GM23338 (cell line): ENCODE measurements around the gene CYB5B. TPM values are rescaled to one million over a fixed set of nuclear protein-coding genes. Genes with fewer than 3 reads are reported as not detected.

Experiments
- ATAC-seq: fragments of 200-7000 bp; cut with Tn5 transposase; 3 replicates; pipeline ENCODE4 v1.9.1; 2020
- DNase-seq: peaks from one replicate; pipeline ENCODE4 v3.0.0-alpha.2; 2015; ENCODE audit warnings: low spot score
- H2AFZ ChIP-seq: fragments of 200-600 bp; sonication (generic); 2 replicates; pipeline ENCODE4 v1.8.0; 2016; ENCODE audit warnings: antibody characterized with exemption, mild to moderate bottlenecking, moderate library complexity
- H3F3A ChIP-seq: fragments of 200-600 bp; sonication (generic); replicated peaks from 2 replicates; pipeline ENCODE4 v1.8.0; 2017; ENCODE audit warnings: antibody characterized with exemption, mixed run types, low read depth
- H3K27ac ChIP-seq: fragments of 200-600 bp; sonication (generic); 2 replicates; pipeline ENCODE4 v1.6.1; 2016; ENCODE audit warnings: low read depth
- H3K27me3 ChIP-seq: fragments of 200-600 bp; sonication (generic); 2 replicates; pipeline ENCODE4 v1.8.0; 2016; ENCODE audit warnings: mild to moderate bottlenecking, mixed run types, moderate library complexity; ENCODE audit not compliant: insufficient read depth
- H3K36me3 ChIP-seq: fragments of 200-600 bp; sonication (generic); 2 replicates; pipeline ENCODE4 v1.8.0; 2016; ENCODE audit warnings: mild to moderate bottlenecking; ENCODE audit not compliant: insufficient read depth
- H3K4me1 ChIP-seq: fragments of 200-600 bp; sonication (generic); 2 replicates; pipeline ENCODE4 v1.8.0; 2016; ENCODE audit warnings: mild to moderate bottlenecking, moderate library complexity; ENCODE audit not compliant: insufficient read depth
- H3K4me2 ChIP-seq: fragments of 200-600 bp; sonication (generic); 2 replicates; pipeline ENCODE4 v1.7.1; 2017; ENCODE audit warnings: mixed run types
- H3K4me3 ChIP-seq: fragments of 200-600 bp; sonication (generic); 2 replicates; pipeline ENCODE4 v1.6.1; 2016; ENCODE audit warnings: mixed run types
- H3K79me2 ChIP-seq: fragments of 200-600 bp; sonication (generic); replicated peaks from 2 replicates; pipeline ENCODE4 v1.8.0; 2017; ENCODE audit warnings: mild to moderate bottlenecking; ENCODE audit not compliant: insufficient read depth
- H3K9me2 ChIP-seq: fragments of 200-600 bp; sonication (generic); 2 replicates; pipeline ENCODE4 v1.8.0; 2017; ENCODE audit not compliant: insufficient read depth
- H4K20me1 ChIP-seq: fragments of 200-600 bp; sonication (generic); replicated peaks from 2 replicates; pipeline ENCODE4 v1.8.0; 2017; ENCODE audit warnings: mild to moderate bottlenecking; ENCODE audit not compliant: insufficient read depth
- H3K27ac Mint-ChIP-seq: 2 replicates; pipeline ENCODE4 v1.8.0; 2020; ENCODE audit warnings: inconsistent platforms, mild to moderate bottlenecking, moderate library complexity, mixed read lengths
- H3K27me3 Mint-ChIP-seq: 3 replicates; pipeline ENCODE4 v1.8.0; 2022; ENCODE audit warnings: low read depth, mild to moderate bottlenecking, moderate library complexity, mixed read lengths, inconsistent platforms; ENCODE audit not compliant: insufficient read depth, poor library complexity
- H3K36me3 Mint-ChIP-seq: 3 replicates; pipeline ENCODE4 v1.8.0; 2021; ENCODE audit warnings: low read depth, mild to moderate bottlenecking, inconsistent platforms, moderate library complexity, mixed read lengths
- H3K4me1 Mint-ChIP-seq: 3 replicates; pipeline ENCODE4 v1.8.0; 2020; ENCODE audit warnings: mild to moderate bottlenecking, inconsistent platforms, mixed read lengths
- H3K4me3 Mint-ChIP-seq: 3 replicates; pipeline ENCODE4 v1.8.0; 2021; ENCODE audit warnings: moderate library complexity, mild to moderate bottlenecking, inconsistent platforms, mixed read lengths
- H3K9me3 Mint-ChIP-seq: 3 replicates; pipeline ENCODE4 v1.8.0; 2020; ENCODE audit warnings: moderate library complexity, mild to moderate bottlenecking, inconsistent platforms, mixed read lengths
- CREB1 ChIP-seq: fragments of 250-450 bp; sonication (Bioruptor Pico); IDR thresholded peaks from 2 replicates; pipeline ENCODE4 v1.5.0; 2020; ENCODE audit warnings: low read depth, mild to moderate bottlenecking, moderate library complexity
- EZH2 ChIP-seq: fragments of 200-600 bp; sonication (generic); IDR thresholded peaks from one replicate; pipeline ENCODE4 v1.8.0; 2017; ENCODE audit warnings: antibody characterized with exemption, mild to moderate bottlenecking, low read depth; ENCODE audit not compliant: unreplicated experiment
- EZH2phosphoT487 ChIP-seq: fragments of 200-600 bp; sonication (generic); IDR thresholded peaks from one replicate; pipeline ENCODE4 v1.8.1; 2018; ENCODE audit warnings: antibody characterized with exemption; ENCODE audit not compliant: unreplicated experiment
- JUNB ChIP-seq: IDR thresholded peaks from one replicate; pipeline ENCODE4 v1.6.1; 2016; ENCODE audit warnings: antibody characterized with exemption; ENCODE audit not compliant: unreplicated experiment
- NANOG ChIP-seq: IDR thresholded peaks from 2 replicates; pipeline ENCODE4 v1.6.1; 2016; ENCODE audit warnings: antibody characterized with exemption, borderline replicate concordance
- POLR2AphosphoS5 ChIP-seq: IDR thresholded peaks from 2 replicates; pipeline ENCODE4 v1.6.1; 2016; ENCODE audit warnings: antibody characterized with exemption, low read depth
- STAT1 ChIP-seq: IDR thresholded peaks from one replicate; pipeline ENCODE4 v1.6.1; 2016; ENCODE audit warnings: antibody characterized with exemption; ENCODE audit not compliant: unreplicated experiment
- ZNF114 ChIP-seq: fragments of 250-450 bp; sonication (Bioruptor Pico); IDR thresholded peaks from 2 replicates; pipeline ENCODE4 v1.5.0; 2020; ENCODE audit warnings: mild to moderate bottlenecking, moderate library complexity
- ZNF331 ChIP-seq: fragments of 250-450 bp; sonication (Bioruptor Pico); IDR thresholded peaks from 2 replicates; pipeline ENCODE4 v1.5.0; 2020; ENCODE audit warnings: low read depth, mild to moderate bottlenecking, moderate library complexity
- polyA plus RNA-seq: library from polyadenylated mRNA; unstranded; fragments of >200 nt; fragmentation: Nextera tagmentation; extraction: Ambion mirVana; gene quantifications from 2 replicates; pipeline ENCODE4 v1.2.1, GENCODE V29; 2016
- total RNA-seq: library from RNA; depleted of rRNA; stranded (reverse); fragments of >200 nt; shearing (Covaris generic); gene quantifications from 2 replicates; pipeline ENCODE4 v1.2.3, GENCODE V29; 2014
- TF ChIP-seq, protein P1 (sequence below), 2 experiments: fragments of 200-600 bp in 1 of 2; sonication (generic) in 1 of 2; conservative IDR thresholded peaks; 2 replicates each; pipeline versions ENCODE4 v1.5.1 to v1.6.1; 2016 to 2017; ENCODE audit warnings: antibody characterized with exemption in 2 of 2, low read depth in 2 of 2, mild to moderate bottlenecking in 2 of 2, moderate library complexity in 1 of 2
- TF ChIP-seq, protein P2 (sequence below): IDR thresholded peaks from one replicate; pipeline ENCODE4 v1.6.1; 2018; ENCODE audit warnings: antibody characterized with exemption; ENCODE audit not compliant: unreplicated experiment
- TF ChIP-seq, protein P3 (sequence below): fragments of 250-450 bp; sonication (Bioruptor Pico); IDR thresholded peaks from 2 replicates; pipeline ENCODE4 v1.5.0; 2020; ENCODE audit warnings: mild to moderate bottlenecking, moderate library complexity
- TF ChIP-seq, protein P4 (sequence below): IDR thresholded peaks from 2 replicates; pipeline ENCODE4 v1.6.1; 2016; ENCODE audit warnings: antibody characterized with exemption

CYB5B gene
- total and polyA plus RNA-seq, 2 experiments from 2014 or later: 72.0 to 110 TPM

DNA sequence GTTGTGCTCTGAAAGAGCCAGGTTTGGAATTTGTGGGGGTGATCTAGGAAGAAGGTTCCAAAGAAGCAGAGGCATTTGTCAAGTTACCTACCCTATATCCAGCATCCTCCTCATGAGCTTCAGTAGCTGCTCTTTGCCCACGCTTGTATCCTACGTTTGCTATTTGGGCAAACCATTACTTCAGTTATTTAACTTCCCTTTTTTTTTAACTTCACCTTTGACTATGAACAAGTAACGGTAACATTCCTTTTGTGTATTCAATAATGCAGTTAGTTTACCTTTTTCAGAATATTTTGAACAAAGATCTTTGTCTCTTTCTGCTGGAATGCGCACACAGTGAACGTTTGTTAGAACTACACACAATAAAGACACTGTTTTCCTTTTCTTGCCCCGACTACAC is 41.5 kb downstream of the CYB5B start:
- H3K4me1 ChIP-seq: peaks cover 9% of the 10 kb centered on the region; the same call in 1 of the 2 replicates
- no peak overlapping the region for H2AFZ ChIP-seq
- no peak overlapping the region for H3K27ac ChIP-seq
- H3K9me2 ChIP-seq: no peaks in the 10 kb centered on the region
- H4K20me1 ChIP-seq: peaks cover 3% of the 10 kb centered on the region; the same call in 1 of the 2 replicates
- ATAC-seq (no peak), DNase-seq (no peak)
- Mint-ChIP-seq H3K4me1 (no peaks in the 10 kb centered on the region), H3K9me3 (no peaks in the 10 kb centered on the region), H3K4me3 (no peak overlapping the region), H3K27me3 (no peaks in the 10 kb centered on the region), H3K27ac (no peak overlapping the region), H3K36me3 (peaks cover 8% of the 10 kb centered on the region)
- no peak overlapping the region for H3K4me2 ChIP-seq
- no peaks in the 10 kb centered on the region for H3K36me3 ChIP-seq
- no peaks in the 10 kb centered on the region for H3F3A ChIP-seq
- TF ChIP-seq, protein P1, sequence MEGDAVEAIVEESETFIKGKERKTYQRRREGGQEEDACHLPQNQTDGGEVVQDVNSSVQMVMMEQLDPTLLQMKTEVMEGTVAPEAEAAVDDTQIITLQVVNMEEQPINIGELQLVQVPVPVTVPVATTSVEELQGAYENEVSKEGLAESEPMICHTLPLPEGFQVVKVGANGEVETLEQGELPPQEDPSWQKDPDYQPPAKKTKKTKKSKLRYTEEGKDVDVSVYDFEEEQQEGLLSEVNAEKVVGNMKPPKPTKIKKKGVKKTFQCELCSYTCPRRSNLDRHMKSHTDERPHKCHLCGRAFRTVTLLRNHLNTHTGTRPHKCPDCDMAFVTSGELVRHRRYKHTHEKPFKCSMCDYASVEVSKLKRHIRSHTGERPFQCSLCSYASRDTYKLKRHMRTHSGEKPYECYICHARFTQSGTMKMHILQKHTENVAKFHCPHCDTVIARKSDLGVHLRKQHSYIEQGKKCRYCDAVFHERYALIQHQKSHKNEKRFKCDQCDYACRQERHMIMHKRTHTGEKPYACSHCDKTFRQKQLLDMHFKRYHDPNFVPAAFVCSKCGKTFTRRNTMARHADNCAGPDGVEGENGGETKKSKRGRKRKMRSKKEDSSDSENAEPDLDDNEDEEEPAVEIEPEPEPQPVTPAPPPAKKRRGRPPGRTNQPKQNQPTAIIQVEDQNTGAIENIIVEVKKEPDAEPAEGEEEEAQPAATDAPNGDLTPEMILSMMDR (conservative IDR thresholded peaks at IDR 0.05; ENCODE audit: low read depth in 2 of 2): no peak
- TF ChIP-seq, protein P2, sequence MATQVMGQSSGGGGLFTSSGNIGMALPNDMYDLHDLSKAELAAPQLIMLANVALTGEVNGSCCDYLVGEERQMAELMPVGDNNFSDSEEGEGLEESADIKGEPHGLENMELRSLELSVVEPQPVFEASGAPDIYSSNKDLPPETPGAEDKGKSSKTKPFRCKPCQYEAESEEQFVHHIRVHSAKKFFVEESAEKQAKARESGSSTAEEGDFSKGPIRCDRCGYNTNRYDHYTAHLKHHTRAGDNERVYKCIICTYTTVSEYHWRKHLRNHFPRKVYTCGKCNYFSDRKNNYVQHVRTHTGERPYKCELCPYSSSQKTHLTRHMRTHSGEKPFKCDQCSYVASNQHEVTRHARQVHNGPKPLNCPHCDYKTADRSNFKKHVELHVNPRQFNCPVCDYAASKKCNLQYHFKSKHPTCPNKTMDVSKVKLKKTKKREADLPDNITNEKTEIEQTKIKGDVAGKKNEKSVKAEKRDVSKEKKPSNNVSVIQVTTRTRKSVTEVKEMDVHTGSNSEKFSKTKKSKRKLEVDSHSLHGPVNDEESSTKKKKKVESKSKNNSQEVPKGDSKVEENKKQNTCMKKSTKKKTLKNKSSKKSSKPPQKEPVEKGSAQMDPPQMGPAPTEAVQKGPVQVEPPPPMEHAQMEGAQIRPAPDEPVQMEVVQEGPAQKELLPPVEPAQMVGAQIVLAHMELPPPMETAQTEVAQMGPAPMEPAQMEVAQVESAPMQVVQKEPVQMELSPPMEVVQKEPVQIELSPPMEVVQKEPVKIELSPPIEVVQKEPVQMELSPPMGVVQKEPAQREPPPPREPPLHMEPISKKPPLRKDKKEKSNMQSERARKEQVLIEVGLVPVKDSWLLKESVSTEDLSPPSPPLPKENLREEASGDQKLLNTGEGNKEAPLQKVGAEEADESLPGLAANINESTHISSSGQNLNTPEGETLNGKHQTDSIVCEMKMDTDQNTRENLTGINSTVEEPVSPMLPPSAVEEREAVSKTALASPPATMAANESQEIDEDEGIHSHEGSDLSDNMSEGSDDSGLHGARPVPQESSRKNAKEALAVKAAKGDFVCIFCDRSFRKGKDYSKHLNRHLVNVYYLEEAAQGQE: no peak
- TF ChIP-seq POLR2AphosphoS5: no peak
- TF ChIP-seq, protein P3, sequence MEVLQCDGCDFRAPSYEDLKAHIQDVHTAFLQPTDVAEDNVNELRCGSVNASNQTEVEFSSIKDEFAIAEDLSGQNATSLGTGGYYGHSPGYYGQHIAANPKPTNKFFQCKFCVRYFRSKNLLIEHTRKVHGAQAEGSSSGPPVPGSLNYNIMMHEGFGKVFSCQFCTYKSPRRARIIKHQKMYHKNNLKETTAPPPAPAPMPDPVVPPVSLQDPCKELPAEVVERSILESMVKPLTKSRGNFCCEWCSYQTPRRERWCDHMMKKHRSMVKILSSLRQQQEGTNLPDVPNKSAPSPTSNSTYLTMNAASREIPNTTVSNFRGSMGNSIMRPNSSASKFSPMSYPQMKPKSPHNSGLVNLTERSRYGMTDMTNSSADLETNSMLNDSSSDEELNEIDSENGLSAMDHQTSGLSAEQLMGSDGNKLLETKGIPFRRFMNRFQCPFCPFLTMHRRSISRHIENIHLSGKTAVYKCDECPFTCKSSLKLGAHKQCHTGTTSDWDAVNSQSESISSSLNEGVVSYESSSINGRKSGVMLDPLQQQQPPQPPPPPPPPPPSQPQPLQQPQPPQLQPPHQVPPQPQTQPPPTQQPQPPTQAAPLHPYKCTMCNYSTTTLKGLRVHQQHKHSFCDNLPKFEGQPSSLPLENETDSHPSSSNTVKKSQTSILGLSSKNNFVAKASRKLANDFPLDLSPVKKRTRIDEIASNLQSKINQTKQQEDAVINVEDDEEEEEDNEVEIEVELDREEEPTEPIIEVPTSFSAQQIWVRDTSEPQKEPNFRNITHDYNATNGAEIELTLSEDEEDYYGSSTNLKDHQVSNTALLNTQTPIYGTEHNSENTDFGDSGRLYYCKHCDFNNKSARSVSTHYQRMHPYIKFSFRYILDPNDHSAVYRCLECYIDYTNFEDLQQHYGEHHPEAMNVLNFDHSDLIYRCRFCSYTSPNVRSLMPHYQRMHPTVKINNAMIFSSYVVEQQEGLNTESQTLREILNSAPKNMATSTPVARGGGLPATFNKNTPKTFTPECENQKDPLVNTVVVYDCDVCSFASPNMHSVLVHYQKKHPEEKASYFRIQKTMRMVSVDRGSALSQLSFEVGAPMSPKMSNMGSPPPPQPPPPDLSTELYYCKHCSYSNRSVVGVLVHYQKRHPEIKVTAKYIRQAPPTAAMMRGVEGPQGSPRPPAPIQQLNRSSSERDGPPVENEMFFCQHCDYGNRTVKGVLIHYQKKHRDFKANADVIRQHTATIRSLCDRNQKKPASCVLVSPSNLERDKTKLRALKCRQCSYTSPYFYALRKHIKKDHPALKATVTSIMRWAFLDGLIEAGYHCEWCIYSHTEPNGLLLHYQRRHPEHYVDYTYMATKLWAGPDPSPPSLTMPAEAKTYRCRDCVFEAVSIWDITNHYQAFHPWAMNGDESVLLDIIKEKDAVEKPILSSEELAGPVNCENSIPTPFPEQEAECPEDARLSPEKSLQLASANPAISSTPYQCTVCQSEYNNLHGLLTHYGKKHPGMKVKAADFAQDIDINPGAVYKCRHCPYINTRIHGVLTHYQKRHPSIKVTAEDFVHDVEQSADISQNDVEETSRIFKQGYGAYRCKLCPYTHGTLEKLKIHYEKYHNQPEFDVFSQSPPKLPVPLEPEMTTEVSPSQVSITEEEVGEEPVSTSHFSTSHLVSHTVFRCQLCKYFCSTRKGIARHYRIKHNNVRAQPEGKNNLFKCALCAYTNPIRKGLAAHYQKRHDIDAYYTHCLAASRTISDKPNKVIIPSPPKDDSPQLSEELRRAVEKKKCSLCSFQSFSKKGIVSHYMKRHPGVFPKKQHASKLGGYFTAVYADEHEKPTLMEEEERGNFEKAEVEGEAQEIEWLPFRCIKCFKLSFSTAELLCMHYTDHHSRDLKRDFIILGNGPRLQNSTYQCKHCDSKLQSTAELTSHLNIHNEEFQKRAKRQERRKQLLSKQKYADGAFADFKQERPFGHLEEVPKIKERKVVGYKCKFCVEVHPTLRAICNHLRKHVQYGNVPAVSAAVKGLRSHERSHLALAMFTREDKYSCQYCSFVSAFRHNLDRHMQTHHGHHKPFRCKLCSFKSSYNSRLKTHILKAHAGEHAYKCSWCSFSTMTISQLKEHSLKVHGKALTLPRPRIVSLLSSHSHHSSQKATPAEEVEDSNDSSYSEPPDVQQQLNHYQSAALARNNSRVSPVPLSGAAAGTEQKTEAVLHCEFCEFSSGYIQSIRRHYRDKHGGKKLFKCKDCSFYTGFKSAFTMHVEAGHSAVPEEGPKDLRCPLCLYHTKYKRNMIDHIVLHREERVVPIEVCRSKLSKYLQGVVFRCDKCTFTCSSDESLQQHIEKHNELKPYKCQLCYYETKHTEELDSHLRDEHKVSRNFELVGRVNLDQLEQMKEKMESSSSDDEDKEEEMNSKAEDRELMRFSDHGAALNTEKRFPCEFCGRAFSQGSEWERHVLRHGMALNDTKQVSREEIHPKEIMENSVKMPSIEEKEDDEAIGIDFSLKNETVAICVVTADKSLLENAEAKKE (CRISPR knock-in tag): no peak
- no peak for TF ChIP-seq NANOG
- no peak for TF ChIP-seq STAT1
- TF ChIP-seq JUNB: no peak
- TF ChIP-seq ZNF114 (CRISPR knock-in tag): no peak
- no peak for TF ChIP-seq CREB1 (CRISPR knock-in tag)
- TF ChIP-seq EZH2phosphoT487: no peak
- TF ChIP-seq, protein P4, sequence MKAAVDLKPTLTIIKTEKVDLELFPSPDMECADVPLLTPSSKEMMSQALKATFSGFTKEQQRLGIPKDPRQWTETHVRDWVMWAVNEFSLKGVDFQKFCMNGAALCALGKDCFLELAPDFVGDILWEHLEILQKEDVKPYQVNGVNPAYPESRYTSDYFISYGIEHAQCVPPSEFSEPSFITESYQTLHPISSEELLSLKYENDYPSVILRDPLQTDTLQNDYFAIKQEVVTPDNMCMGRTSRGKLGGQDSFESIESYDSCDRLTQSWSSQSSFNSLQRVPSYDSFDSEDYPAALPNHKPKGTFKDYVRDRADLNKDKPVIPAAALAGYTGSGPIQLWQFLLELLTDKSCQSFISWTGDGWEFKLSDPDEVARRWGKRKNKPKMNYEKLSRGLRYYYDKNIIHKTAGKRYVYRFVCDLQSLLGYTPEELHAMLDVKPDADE: no peak
- no peak for TF ChIP-seq ZNF331 (CRISPR knock-in tag)
- TF ChIP-seq EZH2: no peak
- no peaks in the 10 kb centered on the region for H3K79me2 ChIP-seq
- no peaks in the 10 kb centered on the region for H3K27me3 ChIP-seq
- H3K4me3 ChIP-seq: no peak overlapping the region
